SKM-1 treated with dmso at 0.1 percent for 144 hours (cell line): ENCODE measurements around the gene ATOSB.

ENCODE experiments used
- DNase-seq: peaks from one replicate; lab custom pipeline; 2025; ENCODE audit not compliant: unreplicated experiment; lab: John Stamatoyannopoulos, UW

Gene ATOSB

GRCh38 chr9:35054871-35055644, 60.6 kb downstream of the ATOSB start:
- DNase-seq, result no peak

GRCh38 chr9:35054185-35054835, 61.4 kb downstream of the ATOSB start:
- no peak for DNase-seq
